NCI-H2196 (cell line): ENCODE data around the gene ALOX5.

ENCODE experiments used
- DNase-seq: peaks from one replicate; lab custom pipeline; 2025; ENCODE audit not compliant: unreplicated experiment; lab: John Stamatoyannopoulos, UW

ALOX5 gene

DNA sequence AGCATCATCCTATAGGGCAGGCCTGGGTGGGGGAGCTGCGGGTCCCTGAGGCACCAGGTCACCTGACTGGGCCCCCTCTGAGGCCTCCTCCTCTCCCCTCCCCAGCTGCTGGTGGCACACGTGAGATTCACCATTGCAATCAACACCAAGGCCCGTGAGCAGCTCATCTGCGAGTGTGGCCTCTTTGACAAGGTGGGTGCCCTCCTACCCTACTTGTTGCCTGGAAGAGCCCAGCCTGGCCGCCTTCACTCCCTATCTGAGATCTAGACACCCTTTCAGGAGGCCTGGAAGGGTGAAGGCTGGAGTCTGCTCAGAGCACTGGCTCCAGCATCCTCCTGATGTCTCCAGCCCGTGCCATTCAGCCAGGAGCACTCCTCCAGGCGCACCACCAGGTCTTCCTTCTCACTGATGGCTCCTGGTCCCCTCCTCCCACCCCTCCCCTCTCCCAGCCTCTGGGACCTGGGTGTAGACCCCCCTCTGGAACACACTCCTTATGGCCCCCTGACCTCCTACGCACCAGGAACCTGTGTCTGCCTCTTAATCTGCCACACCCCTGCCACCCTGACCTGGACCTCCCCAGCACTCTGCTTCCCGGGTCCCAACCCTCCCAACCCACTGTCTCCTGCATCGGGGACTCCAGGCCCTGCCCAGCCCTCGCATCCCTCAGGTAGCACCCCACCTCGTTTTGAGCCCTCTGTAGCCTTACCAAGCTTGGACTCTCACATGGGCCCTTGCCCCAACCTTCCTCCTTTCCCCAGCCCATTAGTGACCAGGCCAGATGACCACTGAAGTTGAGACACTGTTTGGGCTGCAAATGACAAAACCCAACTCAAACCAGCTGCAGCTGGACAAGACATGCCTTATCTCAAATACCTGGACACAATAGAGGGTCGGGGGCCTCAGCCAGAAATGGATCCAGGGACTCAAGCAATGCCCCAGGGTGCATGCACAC, 67.5 kb downstream of the ALOX5 start:
- no peak for DNase-seq

DNA sequence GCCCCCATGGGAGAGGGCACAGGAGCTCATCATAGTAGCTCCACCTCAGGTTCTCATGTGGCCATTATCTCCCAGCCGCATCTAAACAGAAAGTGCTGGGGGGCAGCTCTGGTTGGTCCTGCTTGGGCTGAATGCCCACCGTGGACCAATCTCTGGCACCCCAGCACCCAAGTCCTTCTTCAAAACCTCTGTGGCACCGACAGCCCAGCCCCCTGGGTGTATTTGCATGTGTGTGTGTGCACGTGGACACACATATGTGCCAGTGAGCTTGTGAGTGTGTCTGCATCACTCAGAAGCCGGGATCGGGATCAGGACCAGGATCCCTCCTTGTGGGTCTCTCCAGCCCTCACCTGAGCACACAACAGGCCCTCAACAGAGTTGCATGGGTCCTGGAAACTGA, 68.2 kb downstream of the ALOX5 start:
- DNase-seq = no peak

DNA sequence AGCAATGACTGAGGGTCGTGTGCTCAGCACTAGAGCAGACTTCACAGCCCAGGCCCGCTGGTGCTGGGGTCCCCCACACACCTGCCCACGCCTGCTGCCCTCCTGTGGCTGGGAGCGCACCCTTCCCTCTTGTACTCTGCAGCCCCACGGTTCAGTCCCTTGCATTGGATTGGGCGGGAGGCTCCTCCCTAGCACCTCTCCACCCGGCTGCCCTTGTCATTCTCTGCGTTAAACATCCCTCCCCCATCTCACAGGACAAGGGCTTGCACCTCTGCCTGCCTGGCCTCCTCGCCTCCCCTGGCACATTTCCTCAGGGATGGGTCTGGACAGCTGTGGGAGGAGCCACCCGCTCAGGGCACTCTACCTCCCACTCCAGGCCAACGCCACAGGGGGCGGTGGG, 68.6 kb downstream of the ALOX5 start:
- no peak for DNase-seq

DNA sequence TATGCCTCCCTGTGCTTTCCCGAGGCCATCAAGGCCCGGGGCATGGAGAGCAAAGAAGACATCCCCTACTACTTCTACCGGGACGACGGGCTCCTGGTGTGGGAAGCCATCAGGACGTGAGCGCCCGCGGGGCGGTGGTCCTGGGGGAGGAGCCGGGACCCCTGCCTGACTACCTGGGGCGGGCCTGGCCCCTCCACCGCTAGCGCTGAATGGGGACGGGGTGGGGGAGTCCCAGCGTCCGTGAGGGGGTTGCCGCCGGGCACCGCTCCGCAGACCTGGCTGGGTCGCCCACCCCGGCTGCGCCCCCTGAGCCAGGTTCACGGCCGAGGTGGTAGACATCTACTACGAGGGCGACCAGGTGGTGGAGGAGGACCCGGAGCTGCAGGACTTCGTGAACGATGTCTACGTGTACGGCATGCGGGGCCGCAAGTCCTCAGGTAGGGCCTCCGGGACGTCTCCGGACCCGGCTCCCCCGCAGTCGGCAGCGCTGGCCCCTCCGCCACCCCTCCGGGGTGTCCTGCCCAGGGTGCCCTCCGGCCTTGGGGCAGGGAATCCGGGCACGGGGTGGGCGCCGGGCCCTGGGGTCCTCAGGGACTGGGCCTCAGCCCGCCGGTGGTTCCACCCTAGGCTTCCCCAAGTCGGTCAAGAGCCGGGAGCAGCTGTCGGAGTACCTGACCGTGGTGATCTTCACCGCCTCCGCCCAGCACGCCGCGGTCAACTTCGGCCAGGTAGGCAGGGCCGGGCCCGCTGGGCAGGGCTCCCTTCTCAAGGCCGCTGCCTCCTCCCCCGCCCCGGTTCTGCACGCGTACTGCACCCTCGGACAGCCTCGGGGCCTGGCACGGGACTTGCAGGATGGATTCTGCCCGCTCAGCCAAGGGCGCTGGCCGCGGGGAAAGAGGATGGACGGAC, 69.3 kb downstream of the ALOX5 start:
- no peak for DNase-seq

DNA sequence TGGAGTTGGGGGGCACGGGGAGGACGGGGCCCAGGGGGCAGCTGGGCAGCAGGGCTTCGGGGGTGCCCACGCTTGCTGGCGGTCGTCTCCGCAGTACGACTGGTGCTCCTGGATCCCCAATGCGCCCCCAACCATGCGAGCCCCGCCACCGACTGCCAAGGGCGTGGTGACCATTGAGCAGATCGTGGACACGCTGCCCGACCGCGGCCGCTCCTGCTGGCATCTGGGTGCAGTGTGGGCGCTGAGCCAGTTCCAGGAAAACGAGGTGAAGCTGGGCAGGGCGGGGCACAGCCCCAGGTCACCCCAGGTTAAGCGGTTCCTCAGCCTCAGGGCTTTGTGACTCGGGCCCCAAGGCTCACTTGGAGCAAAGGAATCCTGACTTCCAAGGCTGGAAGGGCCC, 70.0 kb downstream of the ALOX5 start:
- DNase-seq = no peak

DNA sequence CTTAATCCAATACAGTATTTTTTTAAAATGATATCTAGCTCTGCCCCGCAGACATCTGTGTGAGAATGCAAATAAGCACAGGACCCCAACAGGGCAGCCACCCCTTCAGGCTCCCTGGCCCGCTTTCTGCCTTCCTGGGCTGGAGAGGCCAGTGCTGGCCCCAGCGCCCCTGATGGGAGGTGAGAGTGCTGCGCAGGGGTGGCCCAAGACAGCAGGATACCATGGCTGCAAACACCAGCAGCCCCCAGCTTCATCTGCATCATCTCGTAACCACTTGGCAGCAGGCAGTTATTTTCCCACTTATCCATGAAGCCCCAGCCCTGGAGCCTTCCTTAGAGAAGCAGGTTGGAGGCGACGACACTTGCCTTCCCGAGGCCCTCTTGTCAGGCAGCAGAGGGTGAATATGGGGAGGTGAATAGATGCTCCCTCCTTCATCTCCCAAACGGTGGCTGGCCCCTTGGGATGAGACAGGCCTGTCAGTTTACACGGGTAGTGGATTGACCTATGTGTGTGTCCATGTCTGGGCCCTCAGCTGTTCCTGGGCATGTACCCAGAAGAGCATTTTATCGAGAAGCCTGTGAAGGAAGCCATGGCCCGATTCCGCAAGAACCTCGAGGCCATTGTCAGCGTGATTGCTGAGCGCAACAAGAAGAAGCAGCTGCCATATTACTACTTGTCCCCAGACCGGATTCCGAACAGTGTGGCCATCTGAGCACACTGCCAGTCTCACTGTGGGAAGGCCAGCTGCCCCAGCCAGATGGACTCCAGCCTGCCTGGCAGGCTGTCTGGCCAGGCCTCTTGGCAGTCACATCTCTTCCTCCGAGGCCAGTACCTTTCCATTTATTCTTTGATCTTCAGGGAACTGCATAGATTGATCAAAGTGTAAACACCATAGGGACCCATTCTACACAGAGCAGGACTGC, 71.2 kb downstream of the ALOX5 start:
- no peak for DNase-seq

DNA sequence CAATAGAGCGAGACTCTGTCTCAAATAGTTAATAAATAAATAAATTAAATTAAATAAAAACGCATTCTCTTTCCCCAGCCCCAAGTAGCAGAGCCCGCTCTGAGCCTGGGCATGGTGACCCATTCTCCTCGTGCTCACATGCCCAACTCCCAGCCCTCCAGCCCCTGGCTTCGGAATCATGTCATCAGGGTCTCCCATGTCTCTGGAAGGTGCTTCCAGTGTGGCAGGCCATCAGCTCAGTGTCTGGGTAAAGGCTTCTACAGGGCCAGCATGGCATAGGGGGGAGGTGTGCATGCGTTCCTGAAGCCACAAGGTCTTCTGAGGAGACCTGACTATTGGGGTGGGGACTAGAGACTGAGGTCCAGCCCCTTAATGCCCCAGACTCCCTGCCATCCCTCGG, 72.8 kb downstream of the ALOX5 start:
- no peak for DNase-seq

DNA sequence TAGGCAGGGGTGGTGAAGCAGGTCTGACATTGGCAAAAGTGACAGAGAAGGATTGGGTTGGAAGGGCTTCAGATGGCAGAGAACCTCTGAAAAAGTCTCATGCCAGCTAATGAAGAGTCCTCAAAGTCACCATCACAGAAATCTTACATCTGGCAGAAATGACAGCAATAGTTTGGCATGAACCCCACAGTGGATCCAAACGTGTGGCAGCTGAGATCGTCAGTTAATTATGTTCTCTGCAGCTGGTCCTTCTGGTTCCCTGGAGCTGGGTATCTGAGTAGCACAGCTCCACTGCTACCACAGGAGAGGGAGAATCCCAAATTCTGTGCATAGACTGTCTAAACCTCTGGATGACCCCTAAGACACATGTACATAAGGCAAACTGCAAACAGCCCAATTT, 73.4 kb downstream of the ALOX5 start:
- no peak for DNase-seq

DNA sequence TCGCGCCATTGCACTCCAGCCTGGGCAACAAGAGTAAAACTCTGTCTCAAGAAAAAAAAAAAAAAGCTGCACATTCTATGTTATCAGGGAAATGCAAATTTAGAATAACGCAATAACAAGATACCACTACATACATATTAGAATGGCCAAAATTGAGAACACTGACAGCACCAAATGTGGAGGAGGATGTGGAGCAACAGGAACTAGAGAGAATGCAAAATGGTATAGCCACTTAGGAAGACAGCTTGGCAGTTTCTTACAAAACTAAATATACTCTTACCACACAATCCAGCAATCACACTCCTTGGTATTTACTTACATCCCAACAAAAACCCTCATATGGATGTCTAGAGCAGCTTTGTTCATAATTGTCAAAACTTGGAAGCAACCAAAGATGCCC, 76.8 kb downstream of the ALOX5 start:
- DNase-seq = no peak

DNA sequence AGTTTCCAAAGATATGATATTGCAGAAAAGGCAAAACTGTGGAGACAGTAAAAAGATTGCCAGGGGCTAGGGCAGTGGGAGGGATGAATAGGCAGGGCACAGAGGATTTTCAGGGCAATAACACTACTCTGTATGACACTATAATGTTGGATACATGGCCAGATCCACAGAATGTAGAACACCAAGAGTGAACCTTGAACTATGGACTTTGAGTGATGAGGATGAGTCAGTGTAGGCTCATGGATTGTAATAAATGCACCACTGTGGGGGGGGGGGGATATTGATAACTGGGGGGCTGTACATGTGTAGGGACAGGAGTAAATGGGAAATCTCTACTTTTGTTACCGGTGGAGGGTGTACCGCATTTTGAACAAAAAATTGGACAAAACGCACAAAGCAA, 77.4 kb downstream of the ALOX5 start:
- no peak for DNase-seq

DNA sequence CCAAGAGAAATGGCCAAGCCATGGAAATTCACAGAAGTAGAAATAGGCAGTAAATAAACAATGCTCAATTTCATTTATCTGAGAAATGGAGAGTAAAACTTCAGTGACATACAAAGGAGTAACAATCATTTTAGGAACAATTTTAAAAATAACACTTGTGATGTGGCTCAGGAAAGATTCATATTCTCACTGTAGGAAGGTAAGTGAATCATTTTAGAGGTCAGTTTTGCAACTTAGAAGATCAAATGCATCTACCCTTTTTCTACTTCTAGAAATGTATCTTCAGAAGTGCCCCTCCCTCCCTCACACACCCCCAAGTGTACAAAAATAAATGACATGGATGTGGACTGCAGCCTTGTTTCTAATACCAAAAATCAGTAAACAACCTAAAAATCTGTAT, 78.3 kb downstream of the ALOX5 start:
- no peak for DNase-seq

DNA sequence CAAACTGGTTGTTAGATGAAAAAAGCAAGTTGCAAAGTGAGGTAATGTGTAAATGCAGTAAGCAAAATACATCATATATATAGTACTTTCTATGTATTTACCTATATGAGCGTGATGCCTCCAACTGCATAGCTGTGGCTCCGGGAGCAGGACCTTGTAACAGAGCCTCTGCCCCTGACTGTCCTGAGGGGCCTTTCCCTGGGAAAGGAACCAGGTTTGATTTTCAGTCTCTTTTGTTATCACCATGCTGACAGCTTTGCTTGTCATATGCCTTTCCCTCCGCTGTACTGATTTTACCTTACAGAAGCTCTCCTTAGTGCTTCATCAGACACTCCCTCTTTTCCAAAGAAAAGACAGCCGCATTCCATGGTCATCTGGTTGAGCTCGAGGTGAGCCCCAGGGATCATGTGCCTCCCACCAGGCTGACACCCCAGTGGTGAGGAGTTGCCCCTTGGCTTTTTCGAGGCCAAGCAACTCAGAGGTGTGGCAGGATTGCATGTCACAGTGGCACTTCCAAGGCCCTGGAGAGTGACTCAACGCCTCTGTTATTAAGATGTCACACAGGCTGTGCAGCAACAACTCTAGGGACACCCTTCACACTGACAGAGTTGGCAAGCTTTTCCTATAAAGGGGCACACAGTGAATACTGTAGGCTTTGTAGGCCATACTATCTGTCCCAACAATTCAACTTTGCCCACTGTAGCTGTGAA, 78.9 kb downstream of the ALOX5 start:
- no peak for DNase-seq

DNA sequence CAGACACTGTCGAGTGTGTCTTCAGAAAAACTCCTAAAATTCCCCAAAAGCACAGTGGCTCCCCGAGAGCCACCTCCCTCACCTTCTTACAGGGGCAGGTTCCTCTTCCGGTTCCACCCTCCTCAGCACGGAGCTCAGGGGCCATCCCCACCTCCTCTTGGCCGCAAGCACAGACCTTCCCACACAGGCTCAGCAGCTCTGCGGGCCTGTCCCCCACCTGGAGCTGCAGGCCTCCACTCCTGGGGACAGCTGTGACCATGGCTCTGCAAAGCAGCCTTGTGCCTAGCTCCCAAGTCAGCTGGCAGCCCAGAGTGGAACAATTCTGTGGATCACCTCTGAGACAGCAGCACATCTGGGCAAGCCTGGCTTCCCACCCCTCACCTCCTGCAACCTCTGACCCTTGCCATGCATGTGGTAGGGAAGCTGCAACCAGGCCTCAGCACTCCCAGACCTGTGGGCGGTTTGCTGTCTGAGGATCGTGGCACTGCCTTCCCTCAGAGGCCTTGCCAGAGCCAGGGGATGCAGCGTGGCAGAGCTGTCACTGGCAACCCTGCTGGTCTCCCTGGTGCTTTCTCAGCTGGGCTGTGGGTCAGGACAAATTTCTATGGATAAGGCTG, 79.7 kb downstream of the ALOX5 start:
- DNase-seq = no peak

DNA sequence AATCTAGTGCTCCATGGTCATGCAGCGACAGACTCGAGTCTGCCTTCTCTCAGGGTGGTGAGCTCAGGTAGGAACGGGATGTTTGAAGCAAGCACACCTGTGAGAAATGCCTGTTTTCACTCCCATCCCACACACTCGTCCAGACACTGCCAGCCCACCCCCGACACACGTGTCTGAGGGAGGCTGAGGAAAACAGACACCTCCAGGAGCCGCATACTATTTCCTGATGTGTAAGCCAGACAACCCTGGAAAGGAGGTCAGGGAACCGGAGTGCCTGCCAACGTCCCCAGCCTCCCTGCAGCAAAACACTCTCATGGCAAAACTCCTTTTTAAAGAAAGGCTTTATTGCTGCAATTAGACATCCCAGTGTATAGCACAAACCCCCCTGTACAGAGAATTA, 80.2 kb downstream of the ALOX5 start:
- no peak for DNase-seq

DNA sequence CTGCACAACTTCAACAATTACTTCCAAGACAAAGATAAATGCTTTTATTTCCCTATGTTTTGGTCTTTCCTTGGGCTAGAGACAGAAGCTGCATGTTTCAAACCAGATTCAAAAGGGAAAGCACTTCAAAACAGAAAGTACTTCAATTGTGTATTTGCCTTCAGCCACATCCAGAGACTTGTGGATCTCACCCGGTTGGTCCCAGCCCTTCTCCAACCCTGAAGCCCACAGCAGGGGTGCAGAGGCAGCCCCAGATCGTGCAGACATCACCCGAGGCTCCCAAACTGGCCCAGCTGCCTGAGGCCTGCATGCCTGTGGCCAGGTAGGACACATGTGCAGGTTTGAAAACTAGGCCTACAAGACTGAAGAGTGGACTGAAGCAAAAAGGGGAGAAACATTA, 80.8 kb downstream of the ALOX5 start:
- DNase-seq = no peak

DNA sequence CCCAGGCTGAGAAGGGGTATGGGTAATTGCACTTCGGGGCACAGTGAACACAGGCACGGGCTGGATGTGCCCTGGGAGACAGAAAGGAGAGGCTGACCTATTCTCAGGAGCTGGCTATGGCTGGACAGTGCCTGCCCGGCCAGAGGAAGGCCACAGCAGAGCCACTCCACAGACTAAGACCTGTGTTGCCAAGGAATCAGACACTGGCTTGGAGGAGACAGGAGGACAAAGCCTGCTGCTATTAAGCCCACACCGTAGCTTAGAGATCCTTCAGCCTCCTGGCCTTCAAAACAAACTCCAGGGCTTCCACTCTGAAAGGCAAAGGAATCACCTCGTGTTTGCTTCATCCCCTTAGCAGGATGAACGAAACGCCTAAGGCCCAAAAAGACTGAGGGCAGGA, 82.2 kb downstream of the ALOX5 start:
- DNase-seq = no peak

DNA sequence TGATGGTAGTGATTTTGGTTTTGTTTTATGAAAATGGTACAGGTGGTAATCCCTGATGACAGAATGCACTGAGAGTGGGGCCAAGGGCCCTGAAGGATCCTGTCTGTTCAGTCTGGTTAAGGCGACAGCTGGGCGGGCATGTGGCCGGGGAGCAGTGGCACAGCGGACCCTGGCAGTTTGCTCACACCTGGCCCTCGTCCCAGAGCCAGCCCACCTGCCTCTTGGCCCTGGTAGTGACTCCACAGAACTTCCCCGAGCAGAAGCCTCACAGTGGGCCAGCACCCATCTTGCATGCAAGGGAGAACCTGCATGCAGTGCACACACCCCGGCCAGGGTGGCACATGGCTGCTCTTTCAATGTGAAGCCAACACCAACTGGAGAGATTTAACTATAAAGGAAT, 82.8 kb downstream of the ALOX5 start:
- DNase-seq = no peak

DNA sequence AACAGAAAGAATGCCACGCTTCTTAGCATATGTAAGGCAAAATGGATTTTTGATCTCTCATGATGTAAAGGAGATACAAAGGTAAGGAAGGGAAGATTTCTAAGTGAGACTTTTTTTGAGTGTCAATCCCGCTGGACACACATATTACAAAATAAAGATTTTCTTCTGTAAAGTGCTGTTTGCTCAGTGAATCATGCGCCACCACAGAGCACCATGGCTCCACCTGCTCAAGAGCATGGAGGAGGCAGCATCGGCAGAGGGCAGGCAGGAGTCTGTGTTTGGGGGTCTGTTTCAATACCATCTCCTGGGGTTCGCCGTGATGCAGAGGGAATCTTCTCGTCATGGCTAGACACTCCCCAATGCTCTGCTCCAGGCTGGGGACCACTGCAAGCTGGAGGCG, 83.5 kb downstream of the ALOX5 start:
- no peak for DNase-seq

DNA sequence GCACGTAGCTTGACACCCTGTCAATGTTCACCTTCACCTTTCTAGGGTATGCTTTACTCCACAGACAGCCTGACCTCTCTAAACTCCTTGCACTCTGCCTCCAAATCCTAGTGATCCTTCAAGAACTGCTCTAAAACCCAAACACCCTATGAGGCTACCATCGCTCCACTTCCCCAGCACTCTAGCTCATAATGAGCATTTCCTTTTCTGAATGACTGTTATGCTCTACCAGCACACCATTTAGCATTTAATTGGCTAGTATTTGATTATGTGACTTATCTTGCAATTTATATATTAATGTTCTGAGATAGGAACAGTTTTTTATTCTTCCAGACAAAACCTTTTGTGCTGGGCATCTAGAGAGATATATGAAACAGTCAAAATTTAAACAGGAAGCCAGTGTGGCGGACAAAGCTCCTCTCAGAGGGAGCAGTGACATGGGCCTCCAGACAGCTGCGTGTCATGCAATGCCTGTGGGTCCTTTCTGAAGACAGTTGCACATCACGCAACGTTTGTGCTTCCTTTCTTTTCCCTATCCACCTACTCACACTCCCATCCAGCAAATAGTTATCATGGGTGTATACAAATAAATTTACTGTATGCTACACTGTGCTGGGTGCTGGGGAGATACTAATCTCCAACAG, 86.3 kb downstream of the ALOX5 start:
- no peak for DNase-seq
